Kidney (tissue), 14 donors: ENCODE results near the gene MRPS10. TPM values are rescaled to one million over a fixed set of nuclear protein-coding genes. Genes with fewer than 3 reads are reported as not detected.

Source experiments
- DNase-seq, 5 donors: peaks; one replicate each; pipeline ENCODE4 v3.0.0-alpha.2; 2013 to 2020
- FAIRE-seq: peaks from 2 replicates; lab custom pipeline; 2012; peaks lifted over from hg19 to GRCh38; lab: Jason Lieb, UNC
- H3K27ac ChIP-seq, 2 donors: one replicate each; pipeline ENCODE4 v1.7.0; 2013; ENCODE audit warnings: low read depth in 2 of 2, low read length in 2 of 2, inconsistent platforms in 1 of 2
- H3K27me3 ChIP-seq: one replicate; pipeline ENCODE4 v1.7.1; 2013; ENCODE audit warnings: low read length, inconsistent platforms; ENCODE audit not compliant: control insufficient read depth, insufficient read depth
- H3K36me3 ChIP-seq, 3 donors: one replicate each; pipeline versions ENCODE4 v1.7.0 to v1.7.1; 2013; ENCODE audit warnings: low read length in 3 of 3, control low read depth in 1 of 3, inconsistent platforms in 1 of 3; ENCODE audit not compliant: insufficient read depth in 3 of 3, control insufficient read depth in 2 of 3
- H3K4me1 ChIP-seq, 3 donors: one replicate each; pipeline versions ENCODE4 v1.7.0 to v1.7.1; 2013; ENCODE audit warnings: low read length in 3 of 3, inconsistent platforms in 1 of 3, low read depth in 1 of 3; ENCODE audit not compliant: control insufficient read depth in 2 of 3, insufficient read depth in 2 of 3
- H3K4me3 ChIP-seq, 3 donors: one replicate each; pipeline versions ENCODE4 v1.7.0 to v1.8.1; 2013; ENCODE audit warnings: low read length in 3 of 3, control low read depth in 1 of 3, inconsistent platforms in 1 of 3
- H3K9ac ChIP-seq, 3 donors: one replicate each; pipeline versions ENCODE4 v1.7.0 to v1.7.1; 2013; ENCODE audit warnings: low read length in 3 of 3, control low read depth in 1 of 3, inconsistent platforms in 1 of 3
- H3K9me3 ChIP-seq, 3 donors: one replicate each; pipeline versions ENCODE4 v1.7.0 to v1.7.1; 2013; ENCODE audit warnings: low read length in 3 of 3, control low read depth in 1 of 3, inconsistent platforms in 1 of 3; ENCODE audit not compliant: control insufficient read depth in 2 of 3, insufficient read depth in 1 of 3
- CTCF ChIP-seq: IDR thresholded peaks from 3 replicates; pipeline ENCODE4 v1.5.1; 2012; ENCODE audit warnings: mild to moderate bottlenecking, moderate library complexity, borderline replicate concordance; ENCODE audit not compliant: insufficient read depth; ENCODE audit errors: extremely low read depth
- intact Hi-C: fragments of 100-400 bp; cut with DNase I; formaldehyde crosslinking; loops from one replicate; pipeline ENCODE4 v1.11.1; 2022
- polyA plus RNA-seq: library from polyadenylated mRNA; stranded (reverse); fragments of 350-450 nt; fragmentation: Illumina TruSeq; extraction: RNeasy Lipid Tissue Mini Kit (QIAGEN cat#74804); gene quantifications from one replicate; pipeline ENCODE4 v1.2.3, GENCODE V29; 2014; ENCODE audit warnings: low read depth, low replicate concordance; ENCODE audit not compliant: insufficient read depth
- total RNA-seq: library from RNA; stranded (reverse); fragmentation: NEBNext Ultra II Directional; extraction: Animal tissue kit (Norgen Biotek cat#: 25700); gene quantifications from one replicate; pipeline ENCODE4 v1.2.1, GENCODE V29; 2021
- donor health status: control.
- donor health status: control.
- donor health status: control.
- donor health status: control.
- donor health status: control.
- donor health status: DM: yes; HTN: yes; CAD: no.
- donor health status: Normal renal cell carcinoma (clear cell type).

The MRPS10 gene
- total and polyA plus RNA-seq, 2 donors from 2014 or later = 28.0 to 39.6 TPM

GRCh38 chr6:42163981-42164380, 53.7 kb downstream of the MRPS10 start:
- FAIRE-seq (no peak), DNase-seq (peak in 3 of 5 donors; percentile 33 to 84 (median 44))
- no peaks in the 10 kb centered on the region for H3K4me1 ChIP-seq
- H3K27me3 ChIP-seq = no peaks in the 10 kb centered on the region
- TF ChIP-seq CTCF = no peak
- no peak overlapping the region for H3K4me3 ChIP-seq
- intact Hi-C loops = loop anchor here (5.0 kb wide), 1 partner anchor 87 kb away; no protein-coding TSS in a partner anchor
- H3K9ac ChIP-seq = no peak overlapping the region
- H3K36me3 ChIP-seq = no peaks in the 10 kb centered on the region
- H3K27ac ChIP-seq = no peak overlapping the region
- H3K9me3 ChIP-seq = no peaks in the 10 kb centered on the region

DNA sequence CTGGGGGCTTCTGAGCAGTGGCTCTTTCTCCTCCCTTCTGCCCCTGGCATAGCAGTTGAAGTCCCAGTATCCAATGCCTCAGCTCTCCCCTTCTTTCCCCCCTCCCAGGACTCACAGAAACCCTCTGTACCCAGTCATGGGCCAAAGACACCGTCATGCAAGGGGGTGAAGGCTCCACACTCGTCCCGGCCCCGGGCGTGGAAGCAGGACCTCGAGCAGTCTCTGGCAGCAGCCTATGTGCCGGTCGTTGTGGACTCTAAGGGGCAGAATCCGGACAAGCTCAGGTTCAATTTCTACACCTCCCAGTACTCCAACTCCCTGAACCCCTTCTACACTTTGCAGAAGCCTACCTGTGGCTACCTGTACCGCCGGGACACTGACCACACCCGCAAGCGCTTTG, 54.8 kb downstream of the MRPS10 start:
- H3K9ac ChIP-seq = no peak overlapping the region
- H3K27ac ChIP-seq = no peak overlapping the region
- no peak overlapping the region for H3K4me3 ChIP-seq
- no peaks in the 10 kb centered on the region for H3K27me3 ChIP-seq
- FAIRE-seq (no peak), DNase-seq (no peak)
- no peak for TF ChIP-seq CTCF
- H3K4me1 ChIP-seq = no peaks in the 10 kb centered on the region
- H3K36me3 ChIP-seq = no peaks in the 10 kb centered on the region
- H3K9me3 ChIP-seq = no peaks in the 10 kb centered on the region
- intact Hi-C loops = loop anchor here (5.0 kb wide), 1 partner anchor 86 kb away; no protein-coding TSS in a partner anchor

GRCh38 chr6:42162384-42162783, 55.3 kb downstream of the MRPS10 start:
- Histone ChIP-seq H3K9ac (no peak overlapping the region), H3K27ac (no peak overlapping the region), H3K9me3 (no peaks in the 10 kb centered on the region), H3K36me3 (no peaks in the 10 kb centered on the region), H3K27me3 (no peaks in the 10 kb centered on the region), H3K4me1 (no peaks in the 10 kb centered on the region), H3K4me3 (no peak overlapping the region)
- TF ChIP-seq CTCF = no peak
- peak in 4 of 5 donors; percentile 58 to 82 (median 61) for DNase-seq
- FAIRE-seq = no peak
- intact Hi-C loops = loop anchor here (5.0 kb wide), 1 partner anchor 85 kb away; no protein-coding TSS in a partner anchor
